Skeletal muscle satellite cell (primary cell): Measurements from ENCODE around the gene CD68.
"Not testable (repeated sequence)": the region's sequence is repeated elsewhere in the genome, so short reads cannot be mapped to it uniquely, and the experiment has no call there.

Experiments
- H3K27me3 ChIP-seq: 2 replicates; pipeline ENCODE4 v1.7.0; 2013; ENCODE audit warnings: low read length; ENCODE audit not compliant: control insufficient read depth, insufficient read depth
- H3K36me3 ChIP-seq: 2 replicates; pipeline ENCODE4 v1.7.0; 2013; ENCODE audit warnings: mild to moderate bottlenecking, control low read depth, low read length; ENCODE audit not compliant: insufficient read depth
- H3K4me1 ChIP-seq: 2 replicates; pipeline ENCODE4 v1.7.0; 2013; ENCODE audit warnings: low read length; ENCODE audit not compliant: control insufficient read depth, insufficient read depth
- H3K4me2 ChIP-seq: 2 replicates; pipeline ENCODE4 v1.7.0; 2013; ENCODE audit warnings: mild to moderate bottlenecking, low read length
- H3K4me3 ChIP-seq: 2 replicates; pipeline ENCODE4 v1.7.0; 2013; ENCODE audit warnings: low read length
- H3K9ac ChIP-seq: 2 replicates; pipeline ENCODE4 v1.7.0; 2013; ENCODE audit warnings: mild to moderate bottlenecking, low read depth, low read length, moderate library complexity
- H3K9me3 ChIP-seq: replicated peaks from 2 replicates; pipeline ENCODE4 v1.7.0; 2013; ENCODE audit warnings: mild to moderate bottlenecking, control low read depth, low read length

The CD68 gene

DNA sequence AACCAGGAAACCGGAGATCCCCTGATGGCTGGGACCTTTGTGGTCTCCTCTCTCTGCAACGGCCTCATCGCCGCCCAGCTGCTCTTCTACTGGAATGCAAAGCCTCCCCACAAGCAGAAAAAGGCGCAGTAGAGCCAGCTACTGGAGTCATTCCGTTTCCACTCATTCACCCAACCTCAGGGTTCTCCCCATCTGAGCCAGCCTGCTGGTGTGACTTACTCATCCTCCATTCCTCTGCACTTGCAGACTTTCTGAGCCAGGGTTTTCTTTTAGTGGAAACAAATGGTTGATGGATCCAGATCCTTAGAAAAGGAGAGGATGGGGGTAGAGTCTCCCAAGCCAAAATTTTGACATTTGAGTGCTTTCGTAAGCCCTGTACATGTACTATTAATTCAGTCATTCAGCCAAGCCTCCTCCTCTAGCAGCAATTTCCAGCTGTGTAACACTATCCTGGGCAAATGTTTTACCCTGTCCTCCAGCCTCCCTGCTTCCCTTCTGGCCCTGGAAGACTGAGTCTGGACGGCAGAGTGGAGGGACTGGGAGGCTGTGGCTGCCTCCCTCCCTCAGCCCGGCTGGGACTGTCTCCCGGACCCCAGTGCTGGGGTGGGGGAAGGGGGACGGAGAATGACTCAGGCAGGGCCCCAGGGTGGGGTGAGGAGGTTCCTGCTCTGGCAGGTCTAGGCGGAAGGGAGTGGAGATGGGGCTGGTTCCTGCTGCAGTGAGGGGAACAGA is 8.1 kb downstream of the CD68 start:
- peak overlapping the region; percentile 26 for H3K4me2 ChIP-seq
- H3K9ac ChIP-seq, result peak overlapping the region; percentile 14
- H3K4me1 ChIP-seq, result peaks cover 60% of the 10 kb centered on the region
- H3K9me3 ChIP-seq, result no peaks in the 10 kb centered on the region
- H3K27me3 ChIP-seq, result no peaks in the 10 kb centered on the region
- peaks cover 28% of the 10 kb centered on the region for H3K36me3 ChIP-seq
- H3K4me3 ChIP-seq, result no peak overlapping the region

DNA sequence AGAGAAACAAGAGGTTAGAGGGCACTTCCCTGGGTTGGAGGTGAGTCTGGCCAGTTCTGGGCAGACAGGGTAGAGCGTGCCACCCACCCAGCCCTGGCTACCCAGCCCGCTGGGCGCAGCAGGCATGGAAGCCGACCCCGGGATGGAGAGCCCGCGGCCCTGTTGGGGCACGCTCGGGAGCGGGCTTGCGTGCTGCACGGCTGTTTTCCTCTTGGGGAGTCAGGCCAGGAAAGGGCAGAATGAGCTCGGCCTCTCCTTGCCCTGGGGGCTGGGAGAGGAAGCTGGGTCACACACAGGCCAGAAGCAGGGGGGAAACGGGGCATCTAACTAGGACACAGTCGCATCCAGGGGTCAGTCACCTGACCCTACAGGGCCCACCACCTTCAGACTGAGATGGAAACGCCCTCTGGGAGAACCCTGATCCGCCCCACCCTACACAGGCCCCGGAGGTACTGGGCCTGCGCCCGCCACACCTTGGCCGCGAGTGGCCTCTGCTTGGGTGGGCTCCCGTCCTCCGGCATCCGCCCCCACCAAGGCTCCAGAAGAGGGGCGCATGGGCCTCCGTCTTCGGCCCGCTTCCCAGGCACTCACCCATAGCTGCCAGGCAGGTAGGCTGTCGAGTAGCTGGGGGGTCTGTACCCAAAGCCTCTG is 9.2 kb downstream of the CD68 start:
- Histone ChIP-seq H3K36me3 (peaks cover 39% of the 10 kb centered on the region), H3K4me3 (peak overlapping the region; percentile 52), H3K9ac (peak overlapping the region; percentile 49)

GRCh38 chr17:7589204-7589868 is 9.9 kb downstream of the CD68 start:
- Histone ChIP-seq H3K4me3 (peak overlapping the region; percentile 52), H3K4me2 (peak overlapping the region; percentile 58), H3K27me3 (no peaks in the 10 kb centered on the region), H3K9ac (peak overlapping the region; percentile 49), H3K9me3 (no peaks in the 10 kb centered on the region), H3K36me3 (peaks cover 45% of the 10 kb centered on the region), H3K4me1 (peaks cover 49% of the 10 kb centered on the region)

More for the DNA sequence above, 9.2 kb downstream of the CD68 start:
- Histone ChIP-seq H3K4me2 (peak overlapping the region; percentile 58), H3K4me1 (peaks cover 51% of the 10 kb centered on the region), H3K27me3 (no peaks in the 10 kb centered on the region), H3K9me3 (no peaks in the 10 kb centered on the region)

DNA sequence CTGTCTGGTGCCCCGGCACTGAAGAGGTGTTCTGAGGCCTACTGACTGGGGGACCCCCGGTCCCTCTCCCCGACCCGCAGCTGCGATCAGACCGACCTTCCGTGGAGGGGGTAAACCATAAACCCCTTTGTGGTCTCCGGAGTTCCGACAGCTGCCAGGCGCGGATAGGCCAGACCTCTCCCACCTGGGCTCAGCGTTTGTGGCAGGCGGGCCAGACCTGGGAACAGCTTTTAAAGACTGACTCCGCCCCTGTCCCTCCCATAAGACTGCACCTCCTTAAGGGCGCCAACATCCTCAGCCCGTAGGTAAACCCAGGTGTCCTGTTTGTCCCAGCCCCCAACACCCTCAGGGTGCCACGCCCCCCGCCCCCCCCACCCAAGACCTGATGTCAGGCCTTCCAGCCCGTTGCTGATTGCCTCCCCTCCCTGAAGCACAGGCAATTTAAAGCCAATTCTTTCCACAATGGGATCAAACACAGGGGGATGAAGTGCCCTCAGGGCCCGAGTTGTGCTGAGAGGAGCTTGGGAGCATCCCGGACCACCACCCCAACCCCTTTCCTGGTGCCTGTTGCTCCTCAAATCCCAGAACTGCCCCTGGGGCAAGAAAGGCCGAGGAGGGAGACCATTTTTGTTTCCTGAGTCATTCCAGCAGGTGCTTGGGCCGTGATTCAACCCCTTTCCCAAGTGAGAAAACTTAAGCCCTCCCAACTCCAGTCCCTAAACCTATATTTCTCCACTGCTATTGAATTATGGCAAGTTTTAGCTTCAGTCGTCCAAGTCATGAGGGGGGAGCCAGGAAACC is 10.7 kb downstream of the CD68 start, which contains the start of gene SOX15:
Gene SOX15, minus strand, starts transcription at position 204 of the 801 bp plus-strand sequence. CDS start 418 bp downstream, outside the sequence.
- Histone ChIP-seq H3K9ac (peak within 1 kb of the TSS; percentile 49), H3K36me3 (peaks cover 53% of the 10 kb centered on the region), H3K27me3 (no peaks in the 10 kb centered on the region), H3K9me3 (no peaks in the 10 kb centered on the region), H3K4me1 (peaks cover 46% of the 10 kb centered on the region), H3K4me3 (peak within 1 kb of the TSS; percentile 52), H3K4me2 (peak within 1 kb of the TSS; percentile 58)

DNA sequence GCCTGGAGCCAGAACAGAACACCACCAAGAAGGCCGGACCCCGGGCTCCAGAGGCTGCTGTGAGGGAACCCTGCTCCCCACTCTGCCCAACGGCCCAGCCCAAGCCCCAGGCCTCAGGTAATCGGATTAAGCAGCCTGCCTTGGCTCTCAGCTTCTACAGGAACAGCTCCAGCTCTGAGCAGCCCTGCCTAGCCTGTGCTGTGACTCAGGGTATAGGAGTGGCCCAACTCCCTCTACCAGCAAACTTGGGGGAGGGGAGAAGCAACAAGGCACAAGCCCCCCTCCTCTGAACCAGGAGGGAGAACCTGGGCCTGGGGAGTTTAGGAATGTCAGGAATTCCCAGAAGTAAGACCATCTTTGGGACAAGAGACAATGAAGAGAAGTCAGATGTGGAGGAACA is 11.3 kb downstream of the CD68 start:
- Histone ChIP-seq H3K4me3 (no peak overlapping the region), H3K4me1 (peaks cover 46% of the 10 kb centered on the region), H3K36me3 (peaks cover 59% of the 10 kb centered on the region), H3K4me2 (peak overlapping the region; percentile 31), H3K9me3 (no peaks in the 10 kb centered on the region), H3K27me3 (no peaks in the 10 kb centered on the region), H3K9ac (peak overlapping the region; percentile 44)

DNA sequence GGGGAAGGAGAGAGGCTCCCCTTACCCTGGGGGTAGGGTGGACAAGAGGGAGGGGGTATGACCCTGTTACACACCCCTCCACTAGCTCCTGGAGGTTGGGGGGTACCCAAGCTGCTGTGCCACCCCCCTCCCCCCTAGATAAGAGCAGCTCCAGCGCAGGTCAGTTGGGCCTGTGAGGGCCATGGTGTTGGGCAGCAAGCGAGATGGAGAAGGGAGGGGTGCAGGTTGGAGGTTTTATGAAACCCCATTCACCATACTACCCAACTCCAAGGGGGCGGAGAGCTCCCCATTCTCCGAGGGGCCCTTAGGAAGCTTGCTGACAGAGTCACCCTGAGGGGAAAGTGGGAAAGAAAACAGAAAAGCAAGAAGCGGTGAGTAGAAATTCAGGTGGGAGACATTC is 12.2 kb downstream of the CD68 start:
- no peak overlapping the region for H3K9ac ChIP-seq
- no peak overlapping the region for H3K4me3 ChIP-seq
- no peak overlapping the region for H3K4me2 ChIP-seq
- no peaks in the 10 kb centered on the region for H3K9me3 ChIP-seq
- no peaks in the 10 kb centered on the region for H3K27me3 ChIP-seq
- peaks cover 67% of the 10 kb centered on the region for H3K36me3 ChIP-seq
- H3K4me1 ChIP-seq, result peaks cover 44% of the 10 kb centered on the region

GRCh38 chr17:7592422-7593021 is 13.1 kb downstream of the CD68 start:
- Histone ChIP-seq H3K4me1 (peaks cover 36% of the 10 kb centered on the region), H3K9ac (no peak overlapping the region), H3K27me3 (no peaks in the 10 kb centered on the region), H3K36me3 (peaks cover 75% of the 10 kb centered on the region), H3K9me3 (no peaks in the 10 kb centered on the region), H3K4me2 (no peak overlapping the region), H3K4me3 (no peak overlapping the region)

DNA sequence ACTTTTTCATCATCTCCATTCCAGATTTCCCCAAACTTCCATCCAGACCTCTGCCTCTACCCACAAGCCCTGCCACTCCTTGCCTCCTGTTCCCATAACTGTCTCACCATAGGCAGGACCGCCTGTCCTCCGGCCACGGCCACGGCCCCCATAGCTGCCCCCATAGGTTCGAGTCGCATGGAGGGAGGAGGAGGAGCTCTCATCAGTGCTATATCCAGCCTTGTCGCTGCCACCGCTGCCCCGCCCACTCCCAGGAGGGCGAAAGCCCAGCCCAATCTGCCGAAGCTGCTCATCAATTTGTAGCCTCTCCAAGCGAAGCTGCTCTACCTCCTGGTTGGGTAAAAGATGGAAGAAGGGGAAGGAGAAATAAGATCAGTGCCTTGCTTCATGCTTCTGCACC is 13.9 kb downstream of the CD68 start:
- Histone ChIP-seq H3K9me3 (no peaks in the 10 kb centered on the region), H3K27me3 (no peaks in the 10 kb centered on the region), H3K4me2 (no peak overlapping the region), H3K4me1 (peaks cover 28% of the 10 kb centered on the region), H3K36me3 (peaks cover 75% of the 10 kb centered on the region), H3K9ac (no peak overlapping the region), H3K4me3 (no peak overlapping the region)

DNA sequence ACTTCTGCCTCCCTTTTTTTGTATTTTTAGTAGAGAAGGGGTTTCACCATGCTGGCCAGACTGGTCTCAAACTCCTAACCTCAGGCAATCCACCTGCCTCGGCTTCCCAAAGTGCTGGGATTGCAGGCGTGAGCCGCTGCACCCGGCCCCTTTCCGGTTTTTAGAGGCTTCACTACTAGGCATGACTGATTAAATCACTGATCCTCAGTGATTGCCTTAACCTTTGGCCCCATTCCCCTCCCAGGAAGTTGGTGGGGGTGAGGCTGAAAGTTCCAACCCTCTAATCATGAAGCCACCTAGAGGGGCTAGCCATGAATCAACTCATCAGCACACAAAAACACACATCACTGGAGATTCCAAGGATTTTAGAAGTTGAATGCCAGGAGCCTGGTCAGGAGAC is 18.1 kb downstream of the CD68 start:
- H3K27me3 ChIP-seq, result not testable (repeated sequence)

DNA sequence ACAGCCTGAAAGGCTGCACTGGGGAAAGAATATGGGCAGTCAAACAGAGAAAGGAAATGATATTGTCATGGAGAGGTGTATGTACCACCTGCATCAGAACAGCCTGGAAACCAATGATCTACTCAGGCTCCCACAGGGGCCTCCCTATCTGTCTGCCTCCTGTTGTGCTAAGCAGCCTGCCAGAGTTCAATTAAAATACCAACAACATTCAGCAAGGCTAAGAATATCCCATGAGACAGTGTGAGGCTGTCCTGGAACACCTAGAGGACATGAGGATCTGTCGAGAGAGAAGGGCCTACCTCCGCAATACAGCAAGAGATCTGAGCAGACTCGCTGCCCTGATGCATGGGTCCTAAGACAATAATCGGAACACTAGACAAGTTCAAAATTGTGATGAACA is 26.8 kb downstream of the CD68 start:
- Histone ChIP-seq H3K27me3 (no peaks in the 10 kb centered on the region), H3K4me3 (no peak overlapping the region), H3K4me2 (no peak overlapping the region), H3K9ac (no peak overlapping the region), H3K36me3 (peaks cover 37% of the 10 kb centered on the region), H3K4me1 (no peaks in the 10 kb centered on the region), H3K9me3 (no peaks in the 10 kb centered on the region)

More for the DNA sequence above, 18.1 kb downstream of the CD68 start:
- peaks cover 74% of the 10 kb centered on the region for H3K36me3 ChIP-seq
- H3K4me3 ChIP-seq, H3K4me1 ChIP-seq, H3K9ac ChIP-seq, H3K9me3 ChIP-seq, H3K4me2 ChIP-seq: not testable (repeated sequence)

- Histone ChIP-seq H3K4me3 (no peak overlapping the region), H3K4me2 (no peak overlapping the region), H3K36me3 (peaks cover 17% of the 10 kb centered on the region), H3K27me3 (no peaks in the 10 kb centered on the region), H3K9me3 (no peaks in the 10 kb centered on the region), H3K4me1 (peaks cover 24% of the 10 kb centered on the region), H3K9ac (no peak overlapping the region)
Measured at GRCh38 chr17:7610641-7611040, 31.2 kb downstream of the CD68 start.
